SK-N-SH treated with all-trans-retinoic acid at 6 μM for 48 hours (cell line): ENCODE measurements around the gene HMX1.

Experiments used
- ATAC-seq: fragments of 200-7000 bp; cut with Tn5 transposase; 3 replicates; pipeline ENCODE4 v1.9.1; 2020; ENCODE audit warnings: mild to moderate bottlenecking, moderate library complexity
- ARNTL ChIP-seq: fragments of 450-650 bp; formaldehyde crosslinking; IDR thresholded peaks from 2 replicates; pipeline ENCODE4 v1.5.0; 2020; ENCODE audit warnings: low read depth, mild to moderate bottlenecking, moderate library complexity, borderline replicate concordance
- BACH2 ChIP-seq: fragments of 250-450 bp; sonication (Bioruptor Pico); IDR thresholded peaks from 2 replicates; pipeline ENCODE4 v1.9.0; 2021; ENCODE audit warnings: mild to moderate bottlenecking, borderline replicate concordance
- CSDC2 ChIP-seq: fragments of 250-450 bp; sonication (Bioruptor Pico); IDR thresholded peaks from 2 replicates; pipeline ENCODE4 v1.5.0; 2020; ENCODE audit warnings: mild to moderate bottlenecking, moderate library complexity
- ESRRG ChIP-seq: fragments of 250-450 bp; sonication (Bioruptor Pico); IDR thresholded peaks from 2 replicates; pipeline ENCODE4 v1.6.1; 2021; ENCODE audit warnings: mild to moderate bottlenecking
- GLIS3 ChIP-seq: fragments of 250-450 bp; sonication (Bioruptor Pico); IDR thresholded peaks from 2 replicates; pipeline ENCODE4 v1.5.0; 2020; ENCODE audit warnings: mild to moderate bottlenecking, moderate library complexity
- ISL1 ChIP-seq: fragments of 250-450 bp; sonication (Bioruptor Pico); IDR thresholded peaks from 2 replicates; pipeline ENCODE4 v2.1.2; 2022; ENCODE audit warnings: mild to moderate bottlenecking, moderate library complexity
- OSR1 ChIP-seq: fragments of 250-450 bp; sonication (Bioruptor Pico); IDR thresholded peaks from 2 replicates; pipeline ENCODE4 v1.8.0; 2022; ENCODE audit warnings: moderate library complexity, mild to moderate bottlenecking, inconsistent platforms
- PPARA ChIP-seq: fragments of 250-450 bp; sonication (Bioruptor Pico); IDR thresholded peaks from 2 replicates; pipeline ENCODE4 v1.5.0; 2020; ENCODE audit warnings: mild to moderate bottlenecking, borderline replicate concordance
- RARB ChIP-seq: fragments of 250-450 bp; sonication (Bioruptor Pico); IDR thresholded peaks from 2 replicates; pipeline ENCODE4 v1.8.0; 2021; ENCODE audit warnings: mild to moderate bottlenecking, moderate library complexity
- SNAI2 ChIP-seq: fragments of 250-450 bp; sonication (Bioruptor Pico); IDR thresholded peaks from 2 replicates; pipeline ENCODE4 v1.5.0; 2020; ENCODE audit warnings: mild to moderate bottlenecking, moderate library complexity
- TCF4 ChIP-seq: fragments of 250-450 bp; sonication (Bioruptor Pico); IDR thresholded peaks from 2 replicates; pipeline ENCODE4 v1.8.0; 2021; ENCODE audit warnings: mild to moderate bottlenecking, moderate library complexity, borderline replicate concordance
- TOX ChIP-seq: fragments of 250-450 bp; sonication (Bioruptor Pico); IDR thresholded peaks from 2 replicates; pipeline ENCODE4 v1.8.0; 2021; ENCODE audit warnings: mild to moderate bottlenecking, moderate library complexity, borderline replicate concordance
- ZC3H10 ChIP-seq: fragments of 250-450 bp; sonication (Bioruptor Pico); IDR thresholded peaks from 2 replicates; pipeline ENCODE4 v1.5.1; 2021; ENCODE audit warnings: mild to moderate bottlenecking, moderate library complexity
- ZFP3 ChIP-seq: fragments of 250-450 bp; sonication (Bioruptor Pico); IDR thresholded peaks from 2 replicates; pipeline ENCODE4 v1.5.0; 2020; ENCODE audit warnings: mild to moderate bottlenecking, moderate library complexity
- ZNF565 ChIP-seq: fragments of 450-650 bp; formaldehyde crosslinking; conservative IDR thresholded peaks from 2 replicates; pipeline ENCODE4 v1.5.0; 2020; ENCODE audit warnings: low read depth, mild to moderate bottlenecking, moderate library complexity
- ZNF70 ChIP-seq: fragments of 450-650 bp; formaldehyde crosslinking; IDR thresholded peaks from 2 replicates; pipeline ENCODE4 v1.5.0; 2020; ENCODE audit warnings: mild to moderate bottlenecking, moderate library complexity
- ZNF8 ChIP-seq: fragments of 450-650 bp; formaldehyde crosslinking; IDR thresholded peaks from 2 replicates; pipeline ENCODE4 v1.5.0; 2020; ENCODE audit warnings: mild to moderate bottlenecking, moderate library complexity
- TF ChIP-seq, protein P1 (sequence below): fragments of 250-450 bp; sonication (Bioruptor Pico); IDR thresholded peaks from 2 replicates; pipeline ENCODE4 v1.8.0; 2020; ENCODE audit warnings: mild to moderate bottlenecking, moderate library complexity, borderline replicate concordance
- TF ChIP-seq, protein P2 (sequence below): fragments of 250-450 bp; sonication (Bioruptor Pico); IDR thresholded peaks from 2 replicates; pipeline ENCODE4 v1.5.0; 2020; ENCODE audit warnings: mild to moderate bottlenecking, moderate library complexity
- TF ChIP-seq, protein P3 (sequence below): fragments of 250-450 bp; sonication (Bioruptor Pico); IDR thresholded peaks from 2 replicates; pipeline ENCODE4 v1.5.1; 2021; ENCODE audit warnings: mild to moderate bottlenecking, moderate library complexity
- TF ChIP-seq, protein P4 (sequence below): fragments of 250-450 bp; sonication (Bioruptor Pico); IDR thresholded peaks from 2 replicates; pipeline ENCODE4 v1.8.0; 2021; ENCODE audit warnings: low read depth, mild to moderate bottlenecking, moderate library complexity, borderline replicate concordance

Gene HMX1

DNA sequence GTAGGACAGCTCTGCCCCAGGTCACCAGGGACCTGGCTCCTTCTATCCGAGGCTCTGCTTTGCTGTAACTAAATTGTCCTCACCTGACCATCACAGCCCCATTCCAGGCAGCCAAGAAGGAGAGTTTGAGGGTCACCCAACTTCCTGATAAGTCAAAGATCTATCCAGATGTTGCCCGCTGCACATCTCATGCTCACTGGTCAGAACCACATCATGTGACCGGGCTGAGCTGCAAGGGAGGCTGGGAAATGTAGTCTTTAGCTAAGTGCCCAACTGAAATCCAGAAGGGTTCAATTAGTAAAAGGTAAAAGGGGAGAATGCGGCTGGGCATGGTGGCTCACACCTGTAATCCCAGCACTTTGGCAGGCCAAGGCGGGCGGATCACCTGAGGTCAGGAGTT is 18.4 kb downstream of the HMX1 start:
- TF ChIP-seq, protein P1, sequence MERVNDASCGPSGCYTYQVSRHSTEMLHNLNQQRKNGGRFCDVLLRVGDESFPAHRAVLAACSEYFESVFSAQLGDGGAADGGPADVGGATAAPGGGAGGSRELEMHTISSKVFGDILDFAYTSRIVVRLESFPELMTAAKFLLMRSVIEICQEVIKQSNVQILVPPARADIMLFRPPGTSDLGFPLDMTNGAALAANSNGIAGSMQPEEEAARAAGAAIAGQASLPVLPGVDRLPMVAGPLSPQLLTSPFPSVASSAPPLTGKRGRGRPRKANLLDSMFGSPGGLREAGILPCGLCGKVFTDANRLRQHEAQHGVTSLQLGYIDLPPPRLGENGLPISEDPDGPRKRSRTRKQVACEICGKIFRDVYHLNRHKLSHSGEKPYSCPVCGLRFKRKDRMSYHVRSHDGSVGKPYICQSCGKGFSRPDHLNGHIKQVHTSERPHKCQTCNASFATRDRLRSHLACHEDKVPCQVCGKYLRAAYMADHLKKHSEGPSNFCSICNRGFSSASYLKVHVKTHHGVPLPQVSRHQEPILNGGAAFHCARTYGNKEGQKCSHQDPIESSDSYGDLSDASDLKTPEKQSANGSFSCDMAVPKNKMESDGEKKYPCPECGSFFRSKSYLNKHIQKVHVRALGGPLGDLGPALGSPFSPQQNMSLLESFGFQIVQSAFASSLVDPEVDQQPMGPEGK (CRISPR knock-in tag): no peak
- TF ChIP-seq TOX (CRISPR knock-in tag): no peak
- TF ChIP-seq, protein P2, sequence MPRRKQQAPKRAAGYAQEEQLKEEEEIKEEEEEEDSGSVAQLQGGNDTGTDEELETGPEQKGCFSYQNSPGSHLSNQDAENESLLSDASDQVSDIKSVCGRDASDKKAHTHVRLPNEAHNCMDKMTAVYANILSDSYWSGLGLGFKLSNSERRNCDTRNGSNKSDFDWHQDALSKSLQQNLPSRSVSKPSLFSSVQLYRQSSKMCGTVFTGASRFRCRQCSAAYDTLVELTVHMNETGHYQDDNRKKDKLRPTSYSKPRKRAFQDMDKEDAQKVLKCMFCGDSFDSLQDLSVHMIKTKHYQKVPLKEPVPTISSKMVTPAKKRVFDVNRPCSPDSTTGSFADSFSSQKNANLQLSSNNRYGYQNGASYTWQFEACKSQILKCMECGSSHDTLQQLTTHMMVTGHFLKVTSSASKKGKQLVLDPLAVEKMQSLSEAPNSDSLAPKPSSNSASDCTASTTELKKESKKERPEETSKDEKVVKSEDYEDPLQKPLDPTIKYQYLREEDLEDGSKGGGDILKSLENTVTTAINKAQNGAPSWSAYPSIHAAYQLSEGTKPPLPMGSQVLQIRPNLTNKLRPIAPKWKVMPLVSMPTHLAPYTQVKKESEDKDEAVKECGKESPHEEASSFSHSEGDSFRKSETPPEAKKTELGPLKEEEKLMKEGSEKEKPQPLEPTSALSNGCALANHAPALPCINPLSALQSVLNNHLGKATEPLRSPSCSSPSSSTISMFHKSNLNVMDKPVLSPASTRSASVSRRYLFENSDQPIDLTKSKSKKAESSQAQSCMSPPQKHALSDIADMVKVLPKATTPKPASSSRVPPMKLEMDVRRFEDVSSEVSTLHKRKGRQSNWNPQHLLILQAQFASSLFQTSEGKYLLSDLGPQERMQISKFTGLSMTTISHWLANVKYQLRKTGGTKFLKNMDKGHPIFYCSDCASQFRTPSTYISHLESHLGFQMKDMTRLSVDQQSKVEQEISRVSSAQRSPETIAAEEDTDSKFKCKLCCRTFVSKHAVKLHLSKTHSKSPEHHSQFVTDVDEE (CRISPR knock-in tag): no peak
- TF ChIP-seq, protein P3, sequence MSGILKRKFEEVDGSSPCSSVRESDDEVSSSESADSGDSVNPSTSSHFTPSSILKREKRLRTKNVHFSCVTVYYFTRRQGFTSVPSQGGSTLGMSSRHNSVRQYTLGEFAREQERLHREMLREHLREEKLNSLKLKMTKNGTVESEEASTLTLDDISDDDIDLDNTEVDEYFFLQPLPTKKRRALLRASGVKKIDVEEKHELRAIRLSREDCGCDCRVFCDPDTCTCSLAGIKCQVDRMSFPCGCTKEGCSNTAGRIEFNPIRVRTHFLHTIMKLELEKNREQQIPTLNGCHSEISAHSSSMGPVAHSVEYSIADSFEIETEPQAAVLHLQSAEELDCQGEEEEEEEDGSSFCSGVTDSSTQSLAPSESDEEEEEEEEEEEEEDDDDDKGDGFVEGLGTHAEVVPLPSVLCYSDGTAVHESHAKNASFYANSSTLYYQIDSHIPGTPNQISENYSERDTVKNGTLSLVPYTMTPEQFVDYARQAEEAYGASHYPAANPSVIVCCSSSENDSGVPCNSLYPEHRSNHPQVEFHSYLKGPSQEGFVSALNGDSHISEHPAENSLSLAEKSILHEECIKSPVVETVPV (CRISPR knock-in tag): no peak
- no peak for TF ChIP-seq OSR1
- no peak for TF ChIP-seq ZNF70 (CRISPR knock-in tag)
- TF ChIP-seq BACH2 (CRISPR knock-in tag): no peak
- TF ChIP-seq, protein P4, sequence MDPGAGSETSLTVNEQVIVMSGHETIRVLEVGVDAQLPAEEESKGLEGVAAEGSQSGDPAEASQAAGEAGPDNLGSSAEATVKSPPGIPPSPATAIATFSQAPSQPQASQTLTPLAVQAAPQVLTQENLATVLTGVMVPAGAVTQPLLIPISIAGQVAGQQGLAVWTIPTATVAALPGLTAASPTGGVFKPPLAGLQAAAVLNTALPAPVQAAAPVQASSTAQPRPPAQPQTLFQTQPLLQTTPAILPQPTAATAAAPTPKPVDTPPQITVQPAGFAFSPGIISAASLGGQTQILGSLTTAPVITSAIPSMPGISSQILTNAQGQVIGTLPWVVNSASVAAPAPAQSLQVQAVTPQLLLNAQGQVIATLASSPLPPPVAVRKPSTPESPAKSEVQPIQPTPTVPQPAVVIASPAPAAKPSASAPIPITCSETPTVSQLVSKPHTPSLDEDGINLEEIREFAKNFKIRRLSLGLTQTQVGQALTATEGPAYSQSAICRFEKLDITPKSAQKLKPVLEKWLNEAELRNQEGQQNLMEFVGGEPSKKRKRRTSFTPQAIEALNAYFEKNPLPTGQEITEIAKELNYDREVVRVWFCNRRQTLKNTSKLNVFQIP (CRISPR knock-in tag): no peak
- no peak for TF ChIP-seq ZFP3
- TF ChIP-seq ESRRG (CRISPR knock-in tag): no peak
- TF ChIP-seq RARB (CRISPR knock-in tag): no peak
- TF ChIP-seq SNAI2 (CRISPR knock-in tag): no peak
- TF ChIP-seq TCF4: no peak
- TF ChIP-seq GLIS3 (CRISPR knock-in tag): no peak
- ATAC-seq: no peak

DNA sequence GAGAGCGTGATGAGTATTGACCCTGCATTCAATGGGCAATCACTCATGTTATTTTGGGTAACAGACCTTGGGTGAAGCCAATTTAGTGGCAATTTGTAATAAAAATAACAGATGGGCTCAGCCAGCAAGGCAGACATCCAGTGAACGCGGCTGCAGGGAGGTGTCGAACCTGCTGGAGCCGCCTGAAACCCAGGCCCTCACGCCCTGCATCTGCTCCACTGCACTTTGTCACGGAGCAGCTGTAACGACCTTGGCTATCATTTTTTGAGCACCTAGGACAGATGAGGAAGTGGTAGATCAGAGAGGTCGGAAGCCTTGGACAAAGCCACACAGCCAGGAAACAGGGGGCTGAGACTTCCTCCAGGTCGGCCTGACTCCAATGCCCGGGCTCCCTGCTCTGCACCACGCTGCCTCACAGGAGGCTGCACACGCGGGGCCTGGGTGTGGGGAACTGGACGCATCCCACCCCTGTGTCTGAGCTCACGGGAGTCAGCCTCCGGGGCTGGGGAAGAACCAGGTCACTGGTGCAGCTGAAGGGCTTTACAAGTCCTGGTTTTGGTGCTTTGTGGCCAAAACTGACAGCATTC is 19.4 kb downstream of the HMX1 start:
- TF ChIP-seq BACH2 (CRISPR knock-in tag) (no peak), TOX (CRISPR knock-in tag) (no peak), PPARA (CRISPR knock-in tag) (no peak), ZNF8 (CRISPR knock-in tag) (no peak), GLIS3 (CRISPR knock-in tag) (no peak)
- ATAC-seq: no peak

DNA sequence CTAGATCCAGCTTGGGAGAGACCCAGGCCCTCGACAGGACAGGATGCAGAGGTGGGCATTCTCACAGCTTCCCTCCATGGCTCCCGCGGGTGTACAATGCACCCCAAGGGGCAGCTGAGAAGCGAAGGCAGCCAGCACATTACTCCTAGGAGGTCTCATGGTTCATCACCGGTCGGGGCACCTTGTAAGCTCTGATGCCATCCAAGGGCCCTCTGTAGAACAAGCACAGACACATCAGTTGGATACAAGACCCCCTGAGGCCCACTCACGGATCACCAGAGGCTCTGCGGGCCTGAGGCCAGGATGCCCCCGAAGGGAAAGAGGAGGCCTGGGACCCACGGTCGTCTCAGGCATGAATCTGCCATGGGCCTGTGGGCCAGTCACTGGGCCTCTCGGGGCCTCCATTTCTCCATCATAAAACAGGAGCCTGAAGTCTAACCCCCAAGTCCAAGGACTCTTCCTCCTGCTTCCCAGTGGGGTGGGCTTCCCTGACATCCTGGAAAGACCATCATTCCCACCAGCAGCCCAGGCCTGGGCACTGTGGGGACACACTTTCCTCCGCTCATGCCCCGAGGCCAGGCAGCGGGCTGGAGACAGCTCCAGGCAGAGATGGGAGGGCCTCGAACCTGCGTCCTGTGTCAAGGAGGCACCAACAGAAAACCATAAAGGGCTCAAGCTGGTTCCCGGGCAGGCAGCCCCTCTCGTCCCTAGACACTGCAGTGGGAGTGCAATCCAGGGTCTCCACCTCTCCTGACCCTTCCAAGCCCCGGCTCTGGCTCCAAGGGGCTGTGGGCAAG is 20.1 kb downstream of the HMX1 start:
- ATAC-seq: no peak
- TF ChIP-seq ESRRG (CRISPR knock-in tag): no peak
- TF ChIP-seq TOX (CRISPR knock-in tag): no peak
- TF ChIP-seq OSR1: no peak
- TF ChIP-seq, protein P1 (CRISPR knock-in tag): no peak
- no peak for TF ChIP-seq RARB (CRISPR knock-in tag)
- no peak for TF ChIP-seq CSDC2
- TF ChIP-seq, protein P4 (CRISPR knock-in tag): no peak
- TF ChIP-seq, protein P3 (CRISPR knock-in tag): no peak
- no peak for TF ChIP-seq ZFP3
- no peak for TF ChIP-seq GLIS3 (CRISPR knock-in tag)
- TF ChIP-seq ARNTL (CRISPR knock-in tag): no peak
- TF ChIP-seq ZNF565 (CRISPR knock-in tag): no peak
- no peak for TF ChIP-seq ZC3H10 (CRISPR knock-in tag)
- no peak for TF ChIP-seq ZNF8 (CRISPR knock-in tag)
- TF ChIP-seq ZNF70 (CRISPR knock-in tag): no peak
- TF ChIP-seq SNAI2 (CRISPR knock-in tag): no peak
- TF ChIP-seq PPARA (CRISPR knock-in tag): no peak
- TF ChIP-seq ISL1: no peak
